HL-60/S4 (cell line): ENCODE data around the gene SERPINB6.

Experiments
- in situ Hi-C: fragments of 300-500 bp; cut with MboI; formaldehyde crosslinking; loops from 2 replicates; pipeline ENCODE4 v1.14.3; 2022; ENCODE audit warnings: low sequenced_read_pairs

SERPINB6 gene

GRCh38 chr6:2999618-3000557 is 28.5 kb upstream of the SERPINB6 start, which contains the start of gene NQO2:
NQO2 (plus strand) TSS chr6:2999894; CDS start chr6:3006553, 6,659 bp downstream.
- in situ Hi-C loops = loop anchor here (10.0 to 25.0 kb wide), 3 partner anchors 55 to 737 kb away; partner anchors contain the start of gene PSMG4

- in situ Hi-C loops = loop anchor here (10.0 to 25.0 kb wide), 3 partner anchors 56 to 738 kb away; partner anchors contain the start of gene PSMG4
Observed at GRCh38 chr6:2998998-2999617, 27.7 kb upstream of the SERPINB6 start.

GRCh38 chr6:2998249-2998997 is 27.1 kb upstream of the SERPINB6 start:
- in situ Hi-C loops = loop anchor here (10.0 to 25.0 kb wide), 3 partner anchors 56 to 739 kb away; partner anchors contain the start of gene PSMG4

GRCh38 chr6:2993755-2994317 is 22.5 kb upstream of the SERPINB6 start:
- in situ Hi-C loops = loop anchor here (10.0 to 25.0 kb wide), 3 partner anchors 61 to 743 kb away; partner anchors contain the start of gene PSMG4

GRCh38 chr6:2992330-2992979 is 21.1 kb upstream of the SERPINB6 start:
- in situ Hi-C loops = loop anchor here (10.0 to 25.0 kb wide), 3 partner anchors 62 to 745 kb away; partner anchors contain the start of gene PSMG4

GRCh38 chr6:2990932-2991506 is 19.7 kb upstream of the SERPINB6 start:
- in situ Hi-C loops = loop anchor here (10.0 to 25.0 kb wide), 3 partner anchors 64 to 746 kb away; partner anchors contain the start of gene PSMG4

GRCh38 chr6:2990248-2990931 is 19.0 kb upstream of the SERPINB6 start:
- in situ Hi-C loops = loop anchor here (10.0 to 25.0 kb wide), 3 partner anchors 64 to 747 kb away; partner anchors contain the start of gene PSMG4

GRCh38 chr6:2989332-2990247 is 18.2 kb upstream of the SERPINB6 start:
- in situ Hi-C loops = loop anchor here (10.0 to 25.0 kb wide), 3 partner anchors 65 to 748 kb away; partner anchors contain the start of gene PSMG4

- in situ Hi-C loops = loop anchor here (25.0 kb wide), 2 partner anchors 274 to 749 kb away; partner anchors contain the start of gene PSMG4
Observed at GRCh38 chr6:2988426-2989331, 17.3 kb upstream of the SERPINB6 start.

- in situ Hi-C loops = loop anchor here (25.0 kb wide), 2 partner anchors 274 to 749 kb away; partner anchors contain the start of gene PSMG4
Observed at GRCh38 chr6:2988094-2988425, 16.7 kb upstream of the SERPINB6 start.

- in situ Hi-C loops = loop anchor here (25.0 kb wide), 2 partner anchors 276 to 751 kb away; partner anchors contain the start of gene PSMG4
Observed at GRCh38 chr6:2986722-2987221, 15.4 kb upstream of the SERPINB6 start.

GRCh38 chr6:2984738-2985406 is 13.5 kb upstream of the SERPINB6 start:
- in situ Hi-C loops = loop anchor here (25.0 kb wide), 2 partner anchors 277 to 752 kb away; partner anchors contain the start of gene PSMG4

GRCh38 chr6:2982426-2983117 is 11.2 kb upstream of the SERPINB6 start:
- in situ Hi-C loops = loop anchor here (25.0 kb wide), 2 partner anchors 280 to 755 kb away; partner anchors contain the start of gene PSMG4

- in situ Hi-C loops = loop anchor here (25.0 kb wide), 2 partner anchors 282 to 757 kb away; partner anchors contain the start of gene PSMG4
Observed at GRCh38 chr6:2980465-2980855, 9.1 kb upstream of the SERPINB6 start.
